ENCODE results near the gene POU6F2. TPM values are rescaled to one million over a fixed set of nuclear protein-coding genes. Genes with fewer than 3 reads are reported as not detected.

The POU6F2 gene
- total and polyA plus RNA-seq, 2 experiments from 2014 or later, result 7.2 to 7.3 TPM

GRCh38 chr7:39285256-39285655 lies 307.5 kb downstream of the POU6F2 start:
- Mint-ChIP-seq H3K27me3 (ENCODE audit: insufficient read depth, low read depth, poor library complexity) (peaks cover 3% of the 10 kb centered on the region), H3K4me1 (peaks cover 21% of the 10 kb centered on the region; the same call in 2 of the 3 replicates), H3K27ac (no peak overlapping the region), H3K36me3 (ENCODE audit: low read depth) (no peaks in the 10 kb centered on the region), H3K4me3 (no peak overlapping the region), H3K9me3 (no peaks in the 10 kb centered on the region)
- H3K4me2 ChIP-seq, result no peak overlapping the region
- no peak overlapping the region for H2AFZ ChIP-seq
- no peaks in the 10 kb centered on the region for H3K36me3 ChIP-seq (ENCODE audit: insufficient read depth)
- H3K27me3 ChIP-seq (ENCODE audit: insufficient read depth), result no peaks in the 10 kb centered on the region
- TF ChIP-seq ZNF331 (CRISPR knock-in tag; IDR thresholded peaks at IDR 0.05; ENCODE audit: low read depth) (no peak), ZNF114 (CRISPR knock-in tag; IDR thresholded peaks at IDR 0.05) (no peak), NANOG (IDR thresholded peaks at IDR 0.05; ENCODE audit: borderline replicate concordance) (no peak), STAT1 (IDR thresholded peaks at IDR 0.05; ENCODE audit: unreplicated experiment) (no peak), EZH2phosphoT487 (IDR thresholded peaks at IDR 0.05; ENCODE audit: unreplicated experiment) (no peak), CTCF (conservative IDR thresholded peaks at IDR 0.05; ENCODE audit: low read depth in 2 of 2) (no peak), REST (IDR thresholded peaks at IDR 0.05; ENCODE audit: unreplicated experiment) (no peak), ZNF462 (CRISPR knock-in tag; IDR thresholded peaks at IDR 0.05) (no peak), EZH2 (IDR thresholded peaks at IDR 0.05; ENCODE audit: low read depth, unreplicated experiment) (no peak)
- DNase-seq (ENCODE audit: low spot score), result no peak
- no peaks in the 10 kb centered on the region for H3K79me2 ChIP-seq (replicated peaks; ENCODE audit: insufficient read depth)
- ATAC-seq, result no peak
- H3K27ac ChIP-seq (ENCODE audit: low read depth), result no peak overlapping the region
- H3F3A ChIP-seq (replicated peaks; ENCODE audit: low read depth), result no peaks in the 10 kb centered on the region
- H3K9me2 ChIP-seq (ENCODE audit: insufficient read depth), result 0 out of 2 replicates have a peak, but pooled peaks cover 3% of the 10 kb centered on the region
- no peak overlapping the region for H3K4me3 ChIP-seq
- H3K4me1 ChIP-seq (ENCODE audit: insufficient read depth), result peaks cover 13% of the 10 kb centered on the region
- no peaks in the 10 kb centered on the region for H4K20me1 ChIP-seq (replicated peaks; ENCODE audit: insufficient read depth)

All from GM23338 (cell line).